H54 (cell line): ENCODE measurements around the gene SCG5.

ENCODE experiments used
- DNase-seq: peaks from one replicate; pipeline ENCODE4 v3.0.0; 2011; ENCODE audit warnings: low spot score, mixed read lengths; ENCODE audit not compliant: insufficient read length
- FAIRE-seq: peaks from 3 replicates; lab custom pipeline; 2011; peaks lifted over from hg19 to GRCh38; lab: Jason Lieb, UNC
- POLR2A ChIP-seq: IDR thresholded peaks from 2 replicates; pipeline ENCODE4 v1.6.1; 2011; ENCODE audit warnings: low read depth, mild to moderate bottlenecking, low read length

Gene SCG5

DNA sequence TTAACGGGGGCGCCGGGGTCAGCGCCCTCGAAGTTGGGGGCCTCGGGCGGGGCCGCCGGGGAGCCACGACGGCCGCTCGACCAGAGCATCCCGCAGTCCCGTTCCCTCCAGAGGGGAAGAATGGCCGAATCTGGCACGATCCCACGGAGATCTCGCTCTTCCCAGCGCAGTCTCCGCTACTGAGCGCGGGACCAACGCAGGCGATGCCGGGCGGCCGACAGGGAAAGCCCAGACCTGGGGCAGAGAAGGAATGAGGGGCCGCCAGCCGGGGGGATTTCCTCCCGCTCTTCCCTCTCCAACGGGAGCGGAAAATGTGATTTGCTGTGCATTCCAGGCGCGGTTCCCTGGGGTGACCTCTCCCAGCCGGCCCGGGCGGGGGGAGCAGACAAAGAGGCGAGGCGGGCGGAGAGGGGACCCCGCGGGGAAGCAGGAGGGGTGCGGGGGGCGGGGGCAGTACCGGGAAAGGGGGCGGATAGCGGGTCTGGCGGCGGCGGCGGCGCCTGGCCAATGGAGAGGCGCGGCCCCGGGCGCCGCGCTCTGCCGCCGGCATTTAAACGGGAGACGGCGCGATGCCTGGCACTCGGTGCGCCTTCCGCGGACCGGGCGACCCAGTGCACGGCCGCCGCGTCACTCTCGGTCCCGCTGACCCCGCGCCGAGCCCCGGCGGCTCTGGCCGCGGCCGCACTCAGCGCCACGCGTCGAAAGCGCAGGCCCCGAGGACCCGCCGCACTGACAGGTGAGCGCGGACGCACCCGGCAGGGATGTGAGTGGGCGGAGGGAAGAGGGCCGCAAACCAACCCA, 76.1 kb downstream of the SCG5 start, which contains the start of gene GREM1:
GREM1 (plus strand) TSS at position 579 of the 801 bp plus-strand sequence. CDS start 12,687 bp downstream, outside the sequence.
- no peak for TF ChIP-seq POLR2A
- no peak for DNase-seq
- FAIRE-seq = no peak

DNA sequence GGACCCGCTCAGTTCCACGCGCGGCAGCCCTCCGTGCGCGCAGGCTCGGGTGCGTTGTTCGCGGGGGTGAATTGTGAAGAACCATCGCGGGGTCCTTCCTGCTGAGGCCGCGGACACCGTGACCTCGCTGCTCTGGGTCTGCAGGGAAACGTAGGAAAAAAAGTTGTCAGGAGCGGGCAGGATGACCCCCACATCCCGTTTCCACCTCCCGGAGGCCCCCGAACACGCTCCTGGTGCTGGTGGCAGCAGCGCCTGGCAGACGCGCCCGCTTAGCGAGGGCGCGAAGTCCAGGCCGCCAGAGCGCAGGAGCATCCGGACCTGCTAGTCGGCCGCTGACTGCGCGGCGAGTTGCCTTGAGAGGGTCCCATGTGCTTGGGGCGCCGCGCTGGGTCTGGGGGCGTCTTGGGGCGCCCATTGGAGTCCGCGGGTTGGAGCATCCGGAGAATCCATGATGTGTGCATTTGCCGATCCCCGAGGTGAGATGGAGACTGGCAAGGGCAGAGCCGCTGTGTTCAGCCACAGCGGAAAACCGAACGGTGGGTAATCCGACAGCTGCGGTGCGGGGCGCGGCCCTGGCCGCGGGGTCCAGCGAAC, 76.8 kb downstream of the SCG5 start:
- DNase-seq (no peak), FAIRE-seq (no peak)
- TF ChIP-seq POLR2A = no peak

DNA sequence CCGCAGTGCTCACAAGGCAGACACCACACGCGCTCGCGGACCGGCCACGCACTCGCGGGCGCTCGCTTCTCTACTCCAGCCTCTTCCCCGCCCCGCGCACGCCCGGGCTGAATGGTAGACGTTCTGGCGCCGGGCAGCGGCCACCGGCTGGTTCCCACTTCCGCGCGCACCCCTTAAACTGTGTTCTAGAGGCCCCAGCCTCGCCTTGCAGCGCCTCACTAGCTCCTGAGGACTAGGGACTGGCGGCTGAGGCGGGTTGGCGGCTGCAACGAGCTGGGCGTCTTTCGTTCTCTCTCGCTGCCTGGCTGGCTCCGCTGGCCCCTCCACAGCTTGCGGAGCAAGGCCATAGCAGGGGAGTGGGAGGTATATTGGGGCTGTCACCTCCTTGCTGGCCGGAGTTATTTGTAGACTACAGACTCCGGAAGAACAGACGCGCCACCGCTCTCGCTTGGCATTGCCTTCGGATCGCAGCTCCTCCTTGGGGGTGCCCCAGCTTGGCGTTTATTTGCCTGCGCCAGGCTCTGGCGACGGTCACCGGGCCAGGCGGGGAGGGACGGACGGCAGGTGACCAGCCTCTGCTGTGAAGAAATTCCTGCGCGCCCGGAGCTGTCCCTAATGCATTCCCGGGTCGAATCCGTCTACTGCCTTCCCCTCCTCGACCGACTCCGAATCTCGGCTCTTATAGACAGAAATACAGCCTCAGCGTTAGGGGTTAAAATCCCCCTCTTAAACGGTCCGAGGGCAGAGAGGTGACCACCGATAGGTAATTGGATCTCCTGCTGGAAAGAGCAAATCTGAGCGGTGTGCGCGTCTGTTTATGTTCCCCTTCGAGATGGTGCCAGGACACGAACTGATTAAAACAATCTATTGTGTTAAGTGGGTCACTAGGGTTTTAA, 77.6 kb downstream of the SCG5 start:
- DNase-seq = no peak
- no peak for FAIRE-seq
- TF ChIP-seq POLR2A = no peak

DNA sequence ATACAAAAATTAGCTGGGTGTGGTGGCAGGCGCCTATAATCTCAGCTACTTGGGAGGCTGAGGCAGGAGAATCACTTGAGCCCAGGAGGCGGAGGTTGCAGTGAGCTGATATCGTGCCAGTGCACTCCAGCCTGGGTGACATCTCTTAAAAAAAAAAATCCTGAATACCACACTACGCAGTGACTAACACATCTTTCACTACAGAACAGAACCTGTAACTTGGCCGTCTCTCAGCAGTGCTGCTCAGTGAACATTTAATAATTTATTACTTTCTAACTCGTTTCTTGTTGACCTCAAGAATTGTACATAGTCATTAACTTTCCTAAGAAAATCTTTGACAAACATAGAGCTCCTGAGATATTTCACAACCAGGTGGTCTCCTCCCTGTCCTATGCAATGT, 80.1 kb downstream of the SCG5 start:
- no peak for TF ChIP-seq POLR2A
- FAIRE-seq = no peak
- DNase-seq = no peak

DNA sequence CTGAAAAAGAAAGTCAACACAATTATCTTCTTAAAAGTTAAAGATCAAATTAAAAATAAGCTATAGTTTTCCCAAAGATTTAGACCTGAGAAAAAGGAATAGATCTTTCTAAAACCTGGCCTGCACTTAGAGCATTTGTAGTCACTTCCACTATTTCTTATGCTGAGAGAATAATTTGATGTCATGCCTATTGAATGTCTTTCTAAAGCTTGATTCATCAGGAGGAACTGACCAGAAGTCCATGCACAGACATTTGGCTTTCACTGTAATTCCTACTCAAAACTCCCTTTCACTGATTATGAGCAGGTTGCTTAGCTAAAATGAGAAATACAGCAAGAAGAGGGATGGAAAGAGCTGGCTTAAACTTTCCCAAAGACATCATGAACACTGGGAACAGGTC, 80.6 kb downstream of the SCG5 start:
- FAIRE-seq = no peak
- no peak for TF ChIP-seq POLR2A
- DNase-seq = no peak

DNA sequence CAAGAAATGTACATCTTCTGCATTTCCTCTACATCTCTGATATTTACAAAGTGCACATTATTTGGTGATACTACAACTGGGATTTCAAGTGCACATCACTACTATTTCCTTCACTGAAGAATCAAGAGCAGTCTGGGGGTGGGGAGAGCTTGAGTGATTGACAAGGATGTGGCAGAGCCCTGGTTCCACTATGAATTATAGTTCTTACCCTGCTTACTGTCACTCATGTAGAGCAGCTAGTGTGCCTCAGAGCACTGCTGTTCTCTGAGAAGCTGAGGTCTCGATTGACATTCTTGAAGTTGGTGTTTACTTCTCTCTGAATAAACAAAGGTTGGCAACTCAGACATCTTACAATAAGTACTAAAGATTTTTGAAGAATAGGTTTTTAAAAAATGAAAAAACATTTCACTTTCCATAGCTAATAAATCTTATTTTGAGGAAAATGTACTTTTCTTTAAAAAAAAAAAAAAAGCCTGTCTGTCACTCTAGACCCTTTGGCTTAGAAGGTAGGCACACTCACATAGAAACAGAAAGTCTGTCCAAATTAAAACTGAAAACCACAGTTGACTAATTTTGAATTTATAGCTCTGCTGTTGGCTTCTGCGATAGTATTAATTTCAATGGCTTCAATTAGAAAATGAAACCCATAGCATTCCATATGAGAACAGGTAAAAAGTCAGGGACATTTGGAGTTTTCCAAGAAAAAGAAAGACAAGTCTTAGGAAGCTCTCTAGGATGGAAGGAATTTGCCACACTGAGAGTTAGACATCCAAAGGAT, 81.8 kb downstream of the SCG5 start:
- no peak for FAIRE-seq
- no peak for TF ChIP-seq POLR2A
- DNase-seq = no peak

DNA sequence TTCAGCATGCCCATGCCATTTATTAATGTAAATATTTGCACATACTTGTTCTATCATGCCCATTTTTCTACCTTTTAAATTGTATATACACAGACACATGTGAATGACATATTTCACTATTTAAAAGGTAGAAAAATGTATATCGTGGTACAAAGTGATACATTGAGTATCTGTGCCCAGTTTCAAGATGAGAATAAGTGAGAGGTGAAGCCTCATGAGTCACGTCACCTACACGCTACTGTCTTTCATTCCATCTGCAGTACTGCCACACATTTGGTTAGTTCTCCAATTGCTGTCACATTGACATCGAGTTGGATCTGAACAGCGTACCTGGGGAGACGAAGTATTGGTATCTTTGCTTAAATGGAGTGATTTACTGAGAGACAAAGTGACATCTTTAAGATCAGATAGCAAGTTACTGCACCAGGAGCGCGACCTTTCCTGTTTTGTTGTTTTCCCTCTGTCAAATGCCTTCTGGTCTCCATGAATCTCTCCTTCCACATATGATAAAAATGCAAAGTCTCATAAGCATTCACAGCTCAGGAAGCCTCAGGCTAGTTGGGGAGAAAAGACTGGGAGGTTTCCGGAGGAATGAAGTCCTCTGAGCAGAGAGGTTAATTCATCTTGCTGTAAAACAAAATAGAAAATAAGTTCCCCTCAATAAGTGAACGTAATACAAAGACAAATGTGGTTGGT, 88.3 kb downstream of the SCG5 start:
- TF ChIP-seq POLR2A = no peak
- FAIRE-seq (no peak), DNase-seq (no peak)

DNA sequence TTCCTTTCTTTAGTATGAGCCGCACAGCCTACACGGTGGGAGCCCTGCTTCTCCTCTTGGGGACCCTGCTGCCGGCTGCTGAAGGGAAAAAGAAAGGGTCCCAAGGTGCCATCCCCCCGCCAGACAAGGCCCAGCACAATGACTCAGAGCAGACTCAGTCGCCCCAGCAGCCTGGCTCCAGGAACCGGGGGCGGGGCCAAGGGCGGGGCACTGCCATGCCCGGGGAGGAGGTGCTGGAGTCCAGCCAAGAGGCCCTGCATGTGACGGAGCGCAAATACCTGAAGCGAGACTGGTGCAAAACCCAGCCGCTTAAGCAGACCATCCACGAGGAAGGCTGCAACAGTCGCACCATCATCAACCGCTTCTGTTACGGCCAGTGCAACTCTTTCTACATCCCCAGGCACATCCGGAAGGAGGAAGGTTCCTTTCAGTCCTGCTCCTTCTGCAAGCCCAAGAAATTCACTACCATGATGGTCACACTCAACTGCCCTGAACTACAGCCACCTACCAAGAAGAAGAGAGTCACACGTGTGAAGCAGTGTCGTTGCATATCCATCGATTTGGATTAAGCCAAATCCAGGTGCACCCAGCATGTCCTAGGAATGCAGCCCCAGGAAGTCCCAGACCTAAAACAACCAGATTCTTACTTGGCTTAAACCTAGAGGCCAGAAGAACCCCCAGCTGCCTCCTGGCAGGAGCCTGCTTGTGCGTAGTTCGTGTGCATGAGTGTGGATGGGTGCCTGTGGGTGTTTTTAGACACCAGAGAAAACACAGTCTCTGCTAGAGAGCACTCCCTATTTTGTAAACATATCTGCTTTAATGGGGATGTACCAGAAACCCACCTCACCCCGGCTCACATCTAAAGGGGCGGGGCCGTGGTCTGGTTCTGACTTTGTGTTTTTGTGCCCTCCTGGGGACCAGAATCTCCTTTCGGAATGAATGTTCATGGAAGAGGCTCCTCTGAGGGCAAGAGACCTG, 89.5 kb downstream of the SCG5 start:
- DNase-seq = no peak
- TF ChIP-seq POLR2A = no peak
- FAIRE-seq = no peak

DNA sequence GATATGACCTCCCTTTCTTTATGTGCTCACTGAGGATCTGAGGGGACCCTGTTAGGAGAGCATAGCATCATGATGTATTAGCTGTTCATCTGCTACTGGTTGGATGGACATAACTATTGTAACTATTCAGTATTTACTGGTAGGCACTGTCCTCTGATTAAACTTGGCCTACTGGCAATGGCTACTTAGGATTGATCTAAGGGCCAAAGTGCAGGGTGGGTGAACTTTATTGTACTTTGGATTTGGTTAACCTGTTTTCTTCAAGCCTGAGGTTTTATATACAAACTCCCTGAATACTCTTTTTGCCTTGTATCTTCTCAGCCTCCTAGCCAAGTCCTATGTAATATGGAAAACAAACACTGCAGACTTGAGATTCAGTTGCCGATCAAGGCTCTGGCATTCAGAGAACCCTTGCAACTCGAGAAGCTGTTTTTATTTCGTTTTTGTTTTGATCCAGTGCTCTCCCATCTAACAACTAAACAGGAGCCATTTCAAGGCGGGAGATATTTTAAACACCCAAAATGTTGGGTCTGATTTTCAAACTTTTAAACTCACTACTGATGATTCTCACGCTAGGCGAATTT, 91.2 kb downstream of the SCG5 start:
- DNase-seq (no peak), FAIRE-seq (no peak)
- TF ChIP-seq POLR2A = no peak

DNA sequence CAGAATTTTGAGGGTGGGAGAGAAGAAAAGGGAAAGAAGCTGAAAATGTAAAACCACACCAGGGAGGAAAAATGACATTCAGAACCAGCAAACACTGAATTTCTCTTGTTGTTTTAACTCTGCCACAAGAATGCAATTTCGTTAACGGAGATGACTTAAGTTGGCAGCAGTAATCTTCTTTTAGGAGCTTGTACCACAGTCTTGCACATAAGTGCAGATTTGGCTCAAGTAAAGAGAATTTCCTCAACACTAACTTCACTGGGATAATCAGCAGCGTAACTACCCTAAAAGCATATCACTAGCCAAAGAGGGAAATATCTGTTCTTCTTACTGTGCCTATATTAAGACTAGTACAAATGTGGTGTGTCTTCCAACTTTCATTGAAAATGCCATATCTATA, 91.8 kb downstream of the SCG5 start:
- FAIRE-seq = no peak
- no peak for DNase-seq
- TF ChIP-seq POLR2A = no peak

DNA sequence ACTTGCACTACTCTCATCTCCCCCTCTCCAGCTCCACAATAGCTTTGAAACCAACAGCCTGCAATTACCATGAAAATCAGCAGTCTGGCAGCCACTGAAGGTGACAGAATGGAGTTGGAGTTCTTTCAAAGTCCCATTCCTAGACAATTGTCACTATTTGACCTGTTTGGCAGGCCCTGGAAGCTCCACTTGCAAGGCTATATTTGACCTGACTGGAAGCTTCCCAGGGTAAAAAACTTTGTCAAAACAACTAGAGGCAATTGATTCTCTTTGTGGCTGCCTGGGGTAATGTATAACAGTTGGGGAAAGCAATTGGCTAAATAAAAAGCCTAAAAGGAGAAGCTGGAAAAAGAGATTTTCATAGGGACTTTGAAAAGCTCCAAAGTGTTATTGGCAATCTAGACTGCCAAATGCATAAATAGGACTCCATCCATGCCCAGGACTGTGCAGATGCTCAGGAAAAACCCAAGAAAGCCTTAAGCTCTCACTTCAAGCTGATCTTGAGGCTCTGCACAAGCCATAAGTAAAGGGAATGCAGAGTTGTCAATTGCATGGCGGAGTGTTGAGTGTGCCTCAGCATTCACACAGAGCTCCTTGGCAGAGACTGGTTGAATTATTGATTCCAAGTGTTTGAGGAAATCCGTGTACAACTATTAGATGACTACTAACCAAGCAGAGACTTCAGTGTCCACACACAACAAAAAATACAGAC, 94.6 kb downstream of the SCG5 start:
- DNase-seq = no peak
- TF ChIP-seq POLR2A = no peak
- FAIRE-seq = no peak
